Ovary (tissue), 9 donors: ENCODE data around the gene CEP112. TPM values are rescaled to one million over a fixed set of nuclear protein-coding genes. Genes with fewer than 3 reads are reported as not detected.

ENCODE experiments used
- DNase-seq, 5 donors: peaks; one replicate each; pipeline ENCODE4 v3.0.0-alpha.2; 2019 to 2020
- H3K27ac ChIP-seq, 2 donors: fragments of 200-600 bp; one replicate each; pipeline versions ENCODE4 v1.5.1 to v1.8.0; 2019 to 2022
- H3K27me3 ChIP-seq: fragments of 200-600 bp; one replicate; pipeline ENCODE4 v1.8.0; 2022
- H3K36me3 ChIP-seq: fragments of 200-600 bp; sonication (generic); one replicate; pipeline ENCODE4 v1.5.1; 2019
- H3K4me1 ChIP-seq: one replicate; pipeline ENCODE4 v1.8.1; 2013; ENCODE audit warnings: mild to moderate bottlenecking, moderate library complexity; ENCODE audit not compliant: insufficient read depth
- H3K4me3 ChIP-seq: fragments of 200-600 bp; sonication (generic); one replicate; pipeline ENCODE4 v1.5.1; 2017
- H3K9me3 ChIP-seq, 2 donors: fragments of 200-600 bp in 1 of 2; sonication (generic) in 1 of 2; one replicate each; pipeline versions ENCODE4 v1.5.1 to v1.8.1; 2013 to 2019; ENCODE audit warnings: mild to moderate bottlenecking in 1 of 2, moderate library complexity in 1 of 2
- CTCF ChIP-seq, 3 donors: fragments of 450-650 bp in 2 of 3; fragments of 200-600 bp in 1 of 3; IDR thresholded peaks; one replicate each; pipeline versions ENCODE4 v1.5.1 to v1.8.0; 2016 to 2022; ENCODE audit warnings: antibody characterized with exemption in 3 of 3, mild to moderate bottlenecking in 1 of 3
- EP300 ChIP-seq: sonication (generic); formaldehyde crosslinking; IDR thresholded peaks from one replicate; pipeline ENCODE4 v1.6.1; 2017; ENCODE audit warnings: antibody characterized with exemption
- POLR2A ChIP-seq: fragments of 450-650 bp; IDR thresholded peaks from one replicate; pipeline ENCODE4 v1.6.1; 2017; ENCODE audit warnings: antibody characterized with exemption, mild to moderate bottlenecking, moderate library complexity
- WGBS, 3 donors: extraction: QIAGEN DNeasy Blood & Tissue Kit in 1 of 3; methylation state at CpG; one replicate each; pipeline versions ENCODE4 v1.1.5 to v1.1.7; 2013 to 2017; 5-methylcytosine and 5-hydroxymethylcytosine counted together
- intact Hi-C, 4 donors: fragments of 100-400 bp; cut with DNase I; formaldehyde crosslinking; loops; one replicate each; pipeline versions ENCODE4 v1.11.0 to v1.15.1; 2022 to 2023
- polyA plus RNA-seq, 2 donors: library from polyadenylated mRNA; stranded (reverse); fragments of 200-250 nt in 1 of 2; fragments of 350-450 nt in 1 of 2; fragmentation: Illumina TruSeq in 1 of 2; extraction: RNeasy Lipid Tissue Mini Kit (QIAGEN cat#74804) in 1 of 2; gene quantifications; one replicate each; pipeline ENCODE4 v1.2.3, GENCODE V29; 2013 to 2014
- total RNA-seq, 7 donors: library from RNA; depleted of rRNA in 2 of 7; stranded (reverse); fragments of >200 nt in 2 of 7; fragmentation: NEBNext Ultra II Directional in 3 of 7; extraction: Animal tissue kit (Norgen Biotek cat#: 25700) in 3 of 7; gene quantifications; one replicate each; pipeline versions ENCODE4 v1.1.0 to v1.2.4, GENCODE V29; 2016 to 2023
- donor health status: DM: no; HTN: no; CAD: no; lungs with moderate emphysema.
- donor health status: DM: no; HTN: no; CAD: no.
- donor health status: Bipolar disorder and iron deficiency.
- donor health status: DM: yes; HTN: yes; CAD: no.
- donor health status: DM: no; HTN: no; CAD: no.
- donor health status: DM: yes; HTN: yes; CAD: no.

Gene CEP112
- total and polyA plus RNA-seq, 9 donors: 9.3 to 25.5 (median 16.9) TPM

DNA sequence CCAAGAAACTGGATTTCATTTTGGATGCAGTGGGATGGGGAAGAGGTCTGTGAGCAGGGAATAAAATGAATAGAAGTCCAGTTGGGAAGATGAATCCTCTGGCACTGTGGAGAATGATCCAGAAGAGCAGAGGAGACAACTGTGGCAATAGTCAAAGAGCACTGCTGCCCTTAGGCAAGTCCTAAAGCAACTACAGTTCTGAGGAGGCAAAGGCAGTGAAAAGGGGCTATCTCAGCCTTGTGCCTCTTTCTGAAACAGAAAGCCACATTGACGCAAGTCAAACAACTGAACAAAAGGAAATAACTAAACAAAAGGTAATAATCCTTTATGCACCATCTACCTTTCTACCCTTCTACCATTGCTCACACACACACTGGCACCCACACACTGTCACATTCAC is 392.5 kb downstream of the CEP112 start:
- Histone ChIP-seq H3K36me3 (no peaks in the 10 kb centered on the region), H3K4me1 (peaks cover 2% of the 10 kb centered on the region), H3K27ac (no peak overlapping the region), H3K27me3 (no peaks in the 10 kb centered on the region), H3K4me3 (no peak overlapping the region), H3K9me3 (peaks cover 0 to 3% of the 10 kb centered on the region in 2 donors)
- DNase-seq: no peak
- no peak for TF ChIP-seq CTCF (IDR thresholded peaks at IDR 0.05)
- no peak for TF ChIP-seq POLR2A
- TF ChIP-seq EP300: no peak
- intact Hi-C loops: no loop called here
- 92 to 96% (median 95%) methylated on average over 1 of the region's 1 CpG for WGBS, 3 donors

- intact Hi-C loops: no loop called here
- Histone ChIP-seq H3K4me1 (peaks cover 2% of the 10 kb centered on the region), H3K36me3 (no peaks in the 10 kb centered on the region), H3K27ac (no peak overlapping the region), H3K27me3 (no peaks in the 10 kb centered on the region), H3K9me3 (peaks cover 0 to 3% of the 10 kb centered on the region in 2 donors), H3K4me3 (no peak overlapping the region)
- WGBS, 3 donors: 72 to 78% (median 75%) methylated on average over 3 of the region's 3 CpGs
- no peak for DNase-seq
- no peak for TF ChIP-seq CTCF (IDR thresholded peaks at IDR 0.05)
- TF ChIP-seq EP300: no peak
- TF ChIP-seq POLR2A: no peak
These were observed 394.1 kb downstream of the CEP112 start for GRCh38 chr17:65797809-65798208.

DNA sequence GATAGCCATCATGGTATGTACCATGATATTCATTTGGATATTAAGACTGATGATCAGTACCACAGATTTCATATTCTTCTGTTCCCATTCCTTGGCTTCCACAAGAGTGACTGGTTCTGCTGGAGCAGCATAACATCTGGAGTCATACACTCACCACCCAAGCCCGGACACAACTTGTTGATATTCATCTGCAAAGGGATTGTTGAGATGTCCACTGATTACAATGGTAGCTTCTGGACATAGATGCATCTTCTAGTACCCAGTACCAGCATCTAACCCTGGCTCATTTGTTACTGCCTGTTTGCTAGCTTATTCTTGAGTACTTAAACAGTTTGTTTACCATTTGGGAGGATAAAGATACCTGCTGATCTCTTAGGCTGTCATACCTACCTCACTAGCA is 394.8 kb downstream of the CEP112 start:
- Histone ChIP-seq H3K27me3 (no peaks in the 10 kb centered on the region), H3K4me3 (no peak overlapping the region), H3K4me1 (peaks cover 2% of the 10 kb centered on the region), H3K9me3 (peaks cover 0 to 3% of the 10 kb centered on the region in 2 donors), H3K27ac (no peak overlapping the region), H3K36me3 (no peaks in the 10 kb centered on the region)
- WGBS, 3 donors: 91 to 100% (median 97%) methylated on average over 1 of the region's 1 CpG
- intact Hi-C loops: no loop called here
- no peak for TF ChIP-seq POLR2A
- TF ChIP-seq CTCF (IDR thresholded peaks at IDR 0.05): no peak
- no peak for TF ChIP-seq EP300
- no peak for DNase-seq

- Histone ChIP-seq H3K36me3 (no peaks in the 10 kb centered on the region), H3K4me1 (peaks cover 2% of the 10 kb centered on the region), H3K9me3 (no peaks in the 10 kb centered on the region), H3K27me3 (no peaks in the 10 kb centered on the region), H3K4me3 (no peak overlapping the region), H3K27ac (no peak overlapping the region)
- WGBS, 3 donors: 75 to 79% (median 77%) methylated on average over 5 of the region's 5 CpGs
- intact Hi-C loops: no loop called here
- no peak for DNase-seq
- TF ChIP-seq CTCF (IDR thresholded peaks at IDR 0.05) (no peak), POLR2A (no peak), EP300 (no peak)
These were observed 397.4 kb downstream of the CEP112 start for GRCh38 chr17:65794572-65794971.
